Islet precursor cell (in vitro differentiated cells): Measurements from ENCODE around the gene TMEM80.
"Not testable (repeated sequence)": the region's sequence is repeated elsewhere in the genome, so short reads cannot be mapped to it uniquely, and the experiment has no call there.

Source experiments
- DNase-seq: peaks from one replicate; pipeline ENCODE4 v3.0.0-alpha.2; 2018

TMEM80 gene

DNA sequence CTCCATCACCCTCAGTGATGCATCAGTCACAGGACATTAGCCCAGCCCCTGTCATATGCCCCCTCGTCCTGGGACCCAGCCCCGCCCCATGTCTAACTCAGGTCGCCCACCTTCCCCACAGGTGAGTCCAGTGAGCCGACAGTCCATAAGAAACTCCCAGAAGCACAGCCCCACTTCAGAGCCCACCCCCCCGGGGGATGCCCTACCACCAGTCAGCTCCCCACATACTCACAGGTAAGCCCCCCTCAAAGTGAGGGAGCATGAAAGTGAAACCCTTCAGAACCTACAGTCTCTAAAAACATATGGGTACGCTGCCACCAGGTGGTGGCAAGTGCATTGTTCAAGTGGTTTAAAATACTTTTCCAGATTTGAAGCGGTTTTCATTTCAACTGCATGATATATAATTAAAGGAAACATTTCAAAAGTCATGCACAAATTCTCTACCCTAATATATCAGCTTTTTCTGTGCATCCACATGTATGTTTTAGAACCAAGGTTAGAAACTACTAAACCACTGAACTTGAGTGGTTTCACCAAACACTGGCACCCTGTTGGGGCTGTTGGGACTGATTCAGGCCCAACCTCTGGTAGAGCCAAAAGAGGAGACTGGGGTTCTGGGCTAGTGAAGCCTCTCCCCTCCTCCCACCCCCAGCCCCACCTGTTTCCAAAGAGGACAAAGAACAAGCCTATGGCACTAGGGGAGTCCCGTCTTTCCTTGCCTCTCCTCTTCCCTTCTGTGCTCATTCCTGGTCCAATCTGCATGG lies 27.7 kb downstream of the TMEM80 start:
- DNase-seq = no peak

DNA sequence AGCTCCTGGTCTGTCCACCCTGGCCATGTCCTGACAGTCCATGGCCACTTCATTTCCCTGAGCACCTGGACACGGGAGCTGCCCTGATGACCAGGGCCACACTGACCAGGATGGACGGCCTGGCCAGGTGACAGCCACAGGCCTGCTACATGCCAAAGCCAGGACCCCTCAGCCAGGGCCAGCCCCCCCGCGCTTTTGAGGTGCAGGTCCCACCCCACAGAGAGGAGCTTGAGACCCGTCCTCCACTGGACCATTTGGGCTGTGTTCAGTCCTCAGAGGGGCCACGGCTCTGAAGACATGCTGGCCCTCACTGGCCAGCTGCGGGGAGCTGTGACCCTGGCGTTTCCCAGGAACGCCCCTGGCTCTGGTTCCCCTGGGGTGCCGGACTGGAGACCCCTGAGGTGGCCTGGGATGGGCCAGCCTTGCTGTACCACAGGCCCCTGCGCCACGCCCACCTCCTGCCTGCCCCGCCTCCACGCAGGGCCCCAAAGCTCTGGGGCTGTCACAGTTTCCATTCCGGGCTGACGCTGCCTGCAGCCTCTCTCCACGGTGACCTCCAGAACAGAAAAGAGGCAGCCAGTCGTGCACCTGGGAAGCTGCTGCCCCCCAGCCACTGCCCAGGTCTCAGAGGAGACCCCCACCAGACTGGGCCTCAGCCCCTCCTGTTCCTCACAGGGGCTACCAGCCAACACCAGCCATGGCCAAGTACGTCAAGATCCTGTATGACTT lies 28.6 kb downstream of the TMEM80 start:
- no peak for DNase-seq

DNA sequence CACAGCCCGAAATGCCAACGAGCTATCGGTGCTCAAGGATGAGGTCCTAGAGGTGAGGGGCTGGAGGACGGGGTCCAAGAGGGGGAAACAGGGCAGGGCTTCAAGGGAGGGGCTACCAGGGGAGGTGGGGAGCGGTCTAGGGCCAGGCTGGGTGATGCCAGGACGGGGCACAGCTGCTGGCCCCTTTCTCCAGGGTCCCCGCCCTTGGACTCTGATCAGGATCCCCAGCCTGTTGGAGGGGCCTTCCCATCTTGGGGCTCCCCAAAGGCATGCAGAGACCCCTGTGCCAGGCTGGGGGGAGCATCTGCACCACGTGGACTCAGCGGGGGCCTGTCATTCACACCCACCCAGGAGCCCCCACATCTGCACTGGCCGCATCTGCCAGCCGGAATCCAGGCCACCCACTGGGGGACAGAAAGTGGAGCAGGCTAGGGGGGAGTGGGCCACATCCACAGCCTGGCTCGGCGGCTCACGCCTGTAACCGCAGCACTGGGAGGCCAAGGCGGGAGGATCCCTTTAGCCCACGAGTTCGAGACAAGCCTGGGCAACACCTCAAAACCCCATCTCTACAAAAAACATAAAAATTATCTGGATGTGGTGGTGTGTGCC lies 29.3 kb downstream of the TMEM80 start:
- DNase-seq = no peak

DNA sequence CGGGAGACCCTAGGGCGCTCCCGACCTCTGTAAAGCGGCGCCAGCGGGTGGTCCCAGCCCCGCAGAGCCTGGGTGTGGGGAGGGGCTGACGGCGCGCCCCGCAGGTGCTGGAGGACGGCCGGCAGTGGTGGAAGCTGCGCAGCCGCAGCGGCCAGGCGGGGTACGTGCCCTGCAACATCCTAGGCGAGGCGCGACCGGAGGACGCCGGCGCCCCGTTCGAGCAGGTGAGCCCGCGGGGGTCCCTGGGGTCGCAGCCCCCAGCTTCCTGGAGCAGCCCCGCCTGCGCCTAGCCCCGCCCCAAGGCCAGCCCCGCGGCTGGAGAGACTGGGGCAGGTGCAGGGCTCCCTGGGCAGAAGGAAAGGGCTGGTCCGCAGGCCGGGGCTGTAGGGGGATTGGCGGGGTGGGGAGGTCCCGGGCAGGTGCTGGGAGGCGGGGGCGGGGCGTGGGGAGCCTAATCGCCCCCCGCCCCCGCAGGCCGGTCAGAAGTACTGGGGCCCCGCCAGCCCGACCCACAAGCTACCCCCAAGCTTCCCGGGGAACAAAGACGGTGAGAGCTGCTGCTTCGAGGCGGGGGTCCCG lies 30.1 kb downstream of the TMEM80 start:
- no peak for DNase-seq

DNA sequence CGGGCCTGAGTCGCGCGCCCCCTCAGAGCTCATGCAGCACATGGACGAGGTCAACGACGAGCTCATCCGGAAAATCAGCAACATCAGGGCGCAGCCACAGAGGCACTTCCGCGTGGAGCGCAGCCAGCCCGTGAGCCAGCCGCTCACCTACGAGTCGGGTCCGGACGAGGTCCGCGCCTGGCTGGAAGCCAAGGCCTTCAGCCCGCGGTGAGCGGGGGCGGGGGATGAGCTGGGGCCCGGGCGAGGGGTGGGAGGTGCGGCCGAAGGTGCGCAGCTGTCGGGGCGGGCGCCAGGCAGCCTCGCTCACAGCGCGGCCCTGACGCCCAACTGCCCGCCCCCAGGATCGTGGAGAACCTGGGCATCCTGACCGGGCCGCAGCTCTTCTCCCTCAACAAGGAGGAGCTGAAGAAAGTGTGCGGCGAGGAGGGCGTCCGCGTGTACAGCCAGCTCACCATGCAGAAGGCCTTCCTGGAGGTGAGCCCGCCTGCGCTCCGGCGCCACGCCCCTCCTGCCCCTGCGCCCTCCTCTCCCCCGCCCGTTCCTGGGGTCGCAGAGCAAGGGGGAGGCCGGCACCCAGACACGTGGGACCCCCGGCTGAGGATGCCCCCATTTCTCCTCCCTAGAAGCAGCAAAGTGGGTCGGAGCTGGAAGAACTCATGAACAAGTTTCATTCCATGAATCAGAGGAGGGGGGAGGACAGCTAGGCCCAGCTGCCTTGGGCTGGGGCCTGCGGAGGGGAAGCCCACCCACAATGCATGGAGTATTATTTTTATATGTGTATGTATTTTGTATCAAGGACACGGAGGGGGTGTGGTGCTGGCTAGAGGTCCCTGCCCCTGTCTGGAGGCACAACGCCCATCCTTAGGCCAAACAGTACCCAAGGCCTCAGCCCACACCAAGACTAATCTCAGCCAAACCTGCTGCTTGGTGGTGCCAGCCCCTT lies 30.9 kb downstream of the TMEM80 start:
- no peak for DNase-seq

DNA sequence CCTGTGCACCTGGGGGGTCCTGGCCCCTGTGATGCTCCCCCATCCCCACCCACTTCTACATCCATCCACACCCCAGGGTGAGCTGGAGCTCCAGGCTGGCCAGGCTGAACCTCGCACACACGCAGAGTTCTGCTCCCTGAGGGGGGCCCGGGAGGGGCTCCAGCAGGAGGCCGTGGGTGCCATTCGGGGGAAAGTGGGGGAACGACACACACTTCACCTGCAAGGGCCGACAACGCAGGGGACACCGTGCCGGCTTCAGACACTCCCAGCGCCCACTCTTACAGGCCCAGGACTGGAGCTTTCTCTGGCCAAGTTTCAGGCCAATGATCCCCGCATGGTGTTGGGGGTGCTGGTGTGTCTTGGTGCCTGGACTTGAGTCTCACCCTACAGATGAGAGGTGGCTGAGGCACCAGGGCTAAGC lies 31.7 kb downstream of the TMEM80 start:
- DNase-seq = no peak

DNA sequence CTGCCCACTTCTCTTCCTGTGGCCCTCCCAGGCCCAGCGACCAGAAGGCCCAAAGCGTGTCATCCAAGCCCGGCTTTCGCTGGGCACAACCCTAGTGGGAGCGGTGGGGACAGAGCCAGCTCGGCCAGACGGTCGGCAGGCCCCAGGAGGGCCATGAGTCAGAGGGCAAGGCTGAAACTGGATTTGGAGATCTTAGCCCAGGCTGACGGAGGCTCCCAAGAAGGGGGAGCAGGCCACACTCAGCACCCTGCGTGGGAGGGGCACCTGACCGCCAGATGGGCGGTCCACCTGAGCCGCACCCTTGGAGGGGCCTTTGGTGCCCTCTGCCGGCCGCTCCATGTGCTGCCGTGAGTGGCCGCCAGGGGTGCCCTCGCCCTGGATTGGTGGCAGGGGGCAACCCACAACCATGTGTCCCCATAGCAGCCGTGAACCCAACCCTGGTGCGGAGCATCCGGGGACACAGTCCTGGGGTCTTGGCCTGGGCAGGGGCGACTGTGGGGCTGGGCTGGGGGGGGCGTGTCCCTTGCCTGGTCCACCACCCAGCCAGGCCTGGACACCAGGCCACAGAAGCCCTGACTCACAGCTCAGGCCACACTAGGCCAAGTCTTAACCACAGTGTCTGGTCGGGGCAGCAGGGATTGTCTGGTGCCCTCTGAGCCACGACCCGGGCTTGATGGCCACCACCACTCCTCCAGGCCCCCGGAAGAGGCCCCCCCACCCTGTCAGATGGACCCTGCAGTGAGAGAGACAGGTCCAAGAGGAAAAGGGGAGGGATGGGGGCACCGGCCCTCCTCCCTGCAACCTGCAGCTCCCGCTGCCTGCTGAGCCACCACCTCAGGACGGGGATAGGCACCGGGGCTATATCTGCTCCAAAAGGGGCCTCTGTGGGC lies 32.5 kb downstream of the TMEM80 start:
- peak; percentile 96 for DNase-seq

DNA sequence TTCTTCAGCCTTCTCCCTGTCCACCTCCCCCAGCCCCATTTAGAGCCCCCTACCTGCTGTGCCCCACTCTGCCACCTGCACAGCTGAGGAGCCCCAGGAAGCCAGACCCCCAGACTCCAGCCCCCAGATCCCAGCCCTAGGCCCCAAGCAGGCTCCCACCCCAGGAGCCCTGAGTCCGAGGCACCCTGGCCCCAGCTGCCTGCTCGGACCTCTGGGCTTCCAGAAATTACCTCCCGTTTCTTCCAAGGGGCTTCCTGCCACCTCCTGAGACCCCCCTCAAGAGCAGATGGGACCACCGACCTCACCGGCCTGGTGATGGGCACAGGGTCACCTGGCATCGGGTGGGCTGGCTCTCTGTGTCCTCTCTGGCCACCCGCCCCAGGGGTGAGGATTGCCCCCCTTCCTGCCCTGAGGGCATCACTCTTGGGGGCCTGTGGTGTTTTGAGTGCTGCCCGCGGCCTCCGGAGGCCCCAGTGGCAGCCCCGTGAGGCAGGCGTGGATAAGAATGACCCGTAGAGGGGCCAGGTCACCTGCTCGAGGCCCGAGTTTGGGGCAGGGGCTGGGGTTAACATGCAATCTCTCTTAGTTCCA lies 33.4 kb downstream of the TMEM80 start:
- no peak for DNase-seq

DNA sequence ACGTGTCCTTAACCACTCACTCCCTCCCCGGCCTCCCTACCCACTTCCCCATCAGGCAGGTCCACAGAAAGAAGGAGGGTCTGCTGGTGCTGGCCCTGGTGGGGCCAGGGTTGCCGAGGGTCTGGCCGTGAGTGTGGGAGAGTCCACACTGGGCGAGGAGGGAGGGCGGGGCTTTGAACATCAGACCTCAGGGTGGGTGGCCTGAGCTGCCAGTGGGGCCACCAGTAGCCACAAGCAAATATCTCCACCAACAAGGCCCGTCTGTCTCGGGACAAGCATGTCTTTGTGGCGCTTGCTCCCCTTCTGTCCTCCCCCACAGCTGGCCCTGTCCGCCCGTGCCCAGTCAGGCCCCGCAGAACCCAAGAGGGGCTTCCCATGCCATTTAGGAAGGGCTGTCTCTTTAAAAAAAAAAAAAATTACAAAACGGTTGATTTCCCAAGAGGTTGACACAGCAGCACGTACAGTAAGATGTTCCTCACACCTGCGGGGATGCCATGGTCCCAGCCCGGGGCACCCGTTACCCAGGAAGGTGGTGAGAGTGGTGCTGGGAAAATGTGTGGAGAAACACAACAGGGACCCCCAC lies 34.0 kb downstream of the TMEM80 start:
- no peak for DNase-seq

DNA sequence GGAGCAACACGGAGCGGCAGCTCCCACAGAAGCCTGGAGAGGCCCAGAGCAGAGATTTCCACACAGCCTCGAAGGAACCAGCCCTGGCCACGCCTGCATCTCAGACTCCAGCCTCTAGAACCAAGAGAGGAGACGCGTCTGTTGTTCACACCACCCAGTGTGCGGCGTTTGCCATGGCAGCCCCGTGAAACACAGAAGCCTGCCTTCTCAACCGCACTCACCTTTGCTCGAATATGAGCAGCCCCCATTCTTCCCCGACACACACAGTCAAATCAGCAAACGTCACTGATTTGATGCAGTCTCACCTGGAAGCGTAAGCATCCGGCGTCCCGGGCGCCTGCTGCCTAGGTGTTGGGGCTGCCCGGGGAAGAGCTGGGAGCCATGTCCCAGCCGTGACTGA lies 37.5 kb downstream of the TMEM80 start:
- no peak for DNase-seq

DNA sequence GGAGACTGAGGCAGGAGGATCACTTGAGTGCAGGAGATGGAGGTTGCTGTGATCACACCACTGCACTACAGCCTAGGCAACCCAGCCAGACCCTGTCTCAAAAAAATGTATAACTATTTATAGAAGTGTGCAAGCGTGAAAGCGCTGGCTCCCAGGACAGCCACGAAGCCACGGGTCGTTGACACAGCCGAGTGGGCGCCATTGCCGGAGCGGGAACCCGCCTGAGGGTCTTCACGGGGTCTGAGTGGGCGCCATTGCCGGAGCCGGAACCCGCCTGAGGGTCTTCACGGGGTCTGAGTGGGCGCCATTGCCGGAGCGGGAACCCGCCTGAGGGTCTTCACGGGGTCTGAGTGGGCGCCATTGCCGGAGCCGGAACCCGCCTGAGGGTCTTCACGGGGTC lies 38.9 kb downstream of the TMEM80 start:
- not testable (repeated sequence) for DNase-seq

DNA sequence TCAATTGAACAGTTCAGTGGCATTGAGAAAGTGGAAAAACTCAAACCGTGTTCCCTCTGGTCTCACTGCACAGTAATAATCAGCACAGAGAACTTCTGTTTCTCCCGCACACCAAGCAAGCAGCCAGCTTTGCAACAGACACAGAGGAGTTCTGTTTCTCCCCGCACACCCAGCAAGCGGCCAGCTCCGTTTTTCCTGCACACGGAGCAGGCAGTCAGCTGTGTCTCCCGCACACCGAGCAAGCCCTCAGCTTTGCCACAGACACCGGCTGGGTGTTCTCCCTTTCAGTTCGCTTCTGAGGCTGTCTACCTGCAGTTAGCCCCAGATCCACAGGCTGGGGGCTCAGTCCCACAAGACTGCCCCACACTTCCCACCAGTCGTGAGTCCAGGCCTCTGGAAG lies 41.8 kb downstream of the TMEM80 start:
- DNase-seq = no peak

DNA sequence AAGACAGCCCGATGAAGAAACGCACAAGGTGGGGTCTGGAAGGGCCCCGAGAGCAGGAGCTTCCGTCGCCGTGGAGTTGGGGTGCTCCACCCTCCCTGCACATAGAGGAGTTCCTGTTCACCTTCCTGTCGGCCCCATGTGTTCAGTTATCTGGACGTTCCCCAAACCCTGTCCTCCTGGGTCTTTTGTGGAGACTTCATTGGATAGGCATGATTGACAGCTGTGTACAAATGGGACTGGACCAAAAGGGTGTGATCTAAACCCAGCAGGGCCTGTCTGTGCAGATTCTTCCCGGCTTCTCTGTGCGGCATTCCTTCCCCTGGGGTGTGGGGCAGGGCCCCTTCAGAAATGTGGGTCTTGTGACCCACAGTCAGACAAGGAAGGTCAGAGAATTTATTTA lies 42.3 kb downstream of the TMEM80 start:
- peak; percentile 79 for DNase-seq

DNA sequence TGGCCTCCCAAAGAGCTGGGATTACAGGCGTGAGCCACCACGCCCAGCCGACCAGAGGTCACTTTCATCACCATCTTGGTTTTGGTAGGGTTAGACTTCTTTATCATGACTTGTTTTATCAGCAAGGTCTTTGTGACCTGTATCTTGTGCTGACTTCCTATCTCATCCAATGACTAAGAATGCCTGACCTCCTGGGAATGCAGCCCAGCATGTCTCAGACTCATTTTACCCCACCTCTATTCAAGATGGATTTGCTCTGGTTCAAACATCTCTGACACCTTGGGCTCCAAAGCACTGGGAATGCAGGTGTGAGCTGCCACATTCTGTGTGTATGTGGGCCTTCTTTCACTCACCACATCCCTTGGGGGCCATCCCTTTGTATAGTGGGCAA lies 46.5 kb downstream of the TMEM80 start:
- DNase-seq = no peak

DNA sequence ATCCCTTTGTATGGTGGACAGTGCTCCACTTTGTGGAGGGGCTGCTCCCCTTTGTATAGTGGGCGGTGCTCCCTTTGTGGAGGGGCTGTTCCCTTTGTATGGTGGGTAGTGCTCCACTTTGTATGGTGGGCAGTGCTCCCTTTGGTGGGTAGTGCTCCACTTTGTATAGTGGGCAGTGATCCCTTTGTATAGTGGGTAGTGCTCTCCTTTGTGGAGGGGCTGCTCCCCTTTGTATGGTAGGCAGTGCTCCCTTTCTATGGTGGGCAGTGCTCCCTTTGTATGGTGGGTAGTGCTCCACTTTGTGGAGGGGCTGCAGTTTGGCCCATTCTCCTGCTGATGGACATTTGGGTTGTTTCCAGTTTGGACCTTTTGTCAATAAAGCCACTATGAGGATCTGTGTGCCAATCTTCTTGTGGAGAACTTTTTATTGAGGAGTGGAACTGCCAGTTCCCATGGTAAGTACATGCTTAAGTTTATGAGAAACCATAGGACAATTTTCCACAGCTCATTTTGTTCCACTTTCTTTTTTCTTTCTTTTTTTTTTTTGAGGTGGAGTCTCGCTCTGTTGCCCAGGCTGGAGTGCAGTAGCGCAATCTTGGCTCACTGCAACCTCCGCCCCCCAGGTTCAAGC lies 47.1 kb downstream of the TMEM80 start:
- DNase-seq = no peak

DNA sequence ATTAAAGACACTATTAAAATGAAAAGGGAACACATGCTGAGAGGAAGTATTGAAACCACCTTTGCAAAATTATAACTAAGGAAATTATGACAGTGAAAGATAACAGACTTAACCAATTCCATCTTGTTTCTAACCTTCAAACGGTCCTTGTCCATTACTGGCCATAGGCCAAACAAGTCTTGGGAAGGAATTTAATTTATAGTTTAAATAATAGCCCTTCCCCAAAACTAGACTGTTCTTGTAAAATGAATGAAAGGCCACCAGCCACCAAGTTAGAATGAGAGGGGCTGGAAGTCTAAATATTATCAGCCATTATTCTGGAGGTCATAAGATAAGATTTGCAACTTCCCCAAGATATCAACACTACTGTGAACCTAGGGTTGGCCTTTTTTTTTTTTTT lies 49.8 kb downstream of the TMEM80 start:
- DNase-seq = no peak

DNA sequence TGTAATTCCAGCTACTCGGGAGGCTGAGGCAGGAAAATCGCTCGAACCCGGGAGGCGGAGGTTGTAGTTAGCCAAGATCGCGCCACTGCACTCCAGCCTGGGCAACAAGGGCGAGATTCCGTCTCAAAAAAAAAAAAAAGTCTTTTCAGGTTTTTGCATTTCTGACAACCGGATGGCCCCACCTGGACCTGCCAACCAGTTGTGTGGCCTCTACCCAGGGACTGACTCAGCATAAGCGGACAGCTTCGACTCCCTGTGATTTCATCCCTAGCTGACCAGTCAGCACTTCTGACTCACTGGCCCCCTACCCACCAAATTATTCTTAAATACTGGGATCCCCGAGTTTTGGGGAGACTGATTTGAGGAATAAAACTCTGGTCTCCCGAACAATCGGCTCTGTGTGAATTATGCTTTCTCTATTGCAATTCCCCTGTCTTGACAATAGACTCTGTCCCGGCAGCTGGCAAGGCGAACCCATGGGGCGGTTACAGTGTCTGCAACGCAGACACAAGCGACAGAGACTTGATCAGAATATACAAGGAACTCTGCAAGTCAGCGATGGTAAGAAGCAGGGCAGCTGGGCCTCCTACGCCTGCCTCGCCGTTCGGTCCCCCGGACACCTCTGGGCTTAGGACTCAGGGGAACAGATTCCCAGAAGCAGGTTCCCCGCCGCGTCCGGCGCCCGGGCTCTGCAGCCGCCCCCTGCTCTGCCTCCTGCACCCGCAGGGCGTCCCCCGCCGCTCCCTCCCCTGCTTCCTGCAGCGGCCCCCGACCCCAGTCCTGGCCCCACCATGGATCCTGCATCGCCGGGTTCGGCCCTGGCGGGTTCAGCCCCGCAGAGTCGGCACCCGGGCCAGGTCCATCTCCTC lies 50.9 kb downstream of the TMEM80 start:
- DNase-seq = no peak

DNA sequence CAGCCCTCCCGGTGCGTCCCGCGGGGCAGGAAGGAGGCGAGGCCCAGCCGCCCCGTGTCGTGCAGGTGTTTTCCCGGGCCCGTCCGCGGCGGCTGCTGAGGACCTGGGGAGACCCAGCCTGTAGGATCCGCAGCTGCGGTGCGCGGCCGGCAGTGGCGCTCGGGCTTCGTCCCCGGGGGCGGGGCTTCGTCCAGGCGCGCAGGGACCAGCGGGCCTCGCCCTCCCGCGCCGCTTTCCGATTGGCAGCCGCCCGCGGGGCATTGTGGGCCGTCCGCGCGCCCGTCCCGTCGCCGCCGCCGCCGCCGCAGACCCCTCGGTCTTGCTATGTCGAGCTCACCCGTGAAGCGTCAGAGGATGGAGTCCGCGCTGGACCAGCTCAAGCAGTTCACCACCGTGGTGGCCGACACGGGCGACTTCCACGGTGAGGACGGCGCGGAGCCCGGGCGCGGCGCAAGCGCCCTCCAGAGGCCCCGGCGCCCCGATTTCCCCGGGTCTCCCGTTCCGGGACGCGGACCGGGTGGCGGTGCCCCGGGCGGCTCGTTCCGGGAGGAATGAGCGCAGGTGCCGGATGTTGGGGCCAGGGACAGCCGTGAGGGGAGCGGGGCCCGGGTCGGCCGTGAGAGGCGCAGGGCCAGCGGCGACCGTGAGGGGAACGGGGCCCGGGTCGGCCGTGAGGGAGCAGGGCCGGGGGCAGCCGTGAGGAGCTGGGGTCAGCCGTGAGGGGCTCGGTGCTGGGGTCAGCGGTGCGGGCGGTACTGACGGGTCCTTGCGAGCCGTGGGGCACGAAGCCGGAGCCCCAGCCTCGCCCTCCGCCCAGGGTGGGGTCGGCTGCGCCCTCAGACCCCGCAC lies 51.8 kb downstream of the TMEM80 start, which contains the start of gene TALDO1:
Gene TALDO1 (plus strand): TSS at position 307 of the 849 bp plus-strand sequence. CDS start 18 bp downstream, at position 325.
- DNase-seq = peak; percentile 96
